Measurements from ENCODE around the gene FTO.

Gene FTO

DNA sequence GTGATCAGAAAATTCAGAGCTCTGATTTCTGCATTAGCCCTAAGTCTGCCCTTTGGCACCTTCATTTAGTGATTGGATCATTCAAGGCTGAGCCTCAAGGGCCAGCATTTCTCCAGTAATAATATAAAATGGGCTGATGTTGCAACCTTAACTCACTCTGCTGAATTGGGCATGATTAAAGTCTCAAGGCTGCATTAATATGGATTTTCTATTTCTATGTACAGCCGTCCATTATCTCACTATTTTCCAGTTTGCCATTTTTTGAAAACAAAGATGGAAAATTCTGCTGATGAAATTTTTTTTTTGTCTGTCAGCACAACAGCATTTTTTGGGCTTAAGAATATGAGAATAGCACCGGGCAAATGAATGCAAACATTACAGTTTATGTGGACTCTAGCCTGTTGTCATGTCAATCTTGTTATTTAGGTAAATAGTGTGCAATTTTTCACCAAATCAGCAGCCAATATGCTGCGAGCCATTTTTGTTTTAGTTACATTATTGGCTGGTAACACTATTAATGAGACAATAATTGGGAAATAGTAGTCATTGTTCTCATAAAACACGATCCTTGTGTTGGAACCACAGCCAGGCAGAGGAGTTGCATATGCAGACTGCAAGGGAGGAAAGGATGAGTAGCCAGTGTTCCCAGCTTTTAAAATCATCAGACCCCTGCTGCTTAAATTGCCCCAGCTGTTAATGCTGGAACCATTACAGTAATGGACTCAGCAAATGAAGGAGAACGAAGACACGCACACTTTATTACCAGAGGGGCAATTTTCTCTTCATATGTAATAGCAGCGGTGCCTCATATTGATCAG, 10.5 kb downstream of the FTO start:
- TF ChIP-seq, protein P1, sequence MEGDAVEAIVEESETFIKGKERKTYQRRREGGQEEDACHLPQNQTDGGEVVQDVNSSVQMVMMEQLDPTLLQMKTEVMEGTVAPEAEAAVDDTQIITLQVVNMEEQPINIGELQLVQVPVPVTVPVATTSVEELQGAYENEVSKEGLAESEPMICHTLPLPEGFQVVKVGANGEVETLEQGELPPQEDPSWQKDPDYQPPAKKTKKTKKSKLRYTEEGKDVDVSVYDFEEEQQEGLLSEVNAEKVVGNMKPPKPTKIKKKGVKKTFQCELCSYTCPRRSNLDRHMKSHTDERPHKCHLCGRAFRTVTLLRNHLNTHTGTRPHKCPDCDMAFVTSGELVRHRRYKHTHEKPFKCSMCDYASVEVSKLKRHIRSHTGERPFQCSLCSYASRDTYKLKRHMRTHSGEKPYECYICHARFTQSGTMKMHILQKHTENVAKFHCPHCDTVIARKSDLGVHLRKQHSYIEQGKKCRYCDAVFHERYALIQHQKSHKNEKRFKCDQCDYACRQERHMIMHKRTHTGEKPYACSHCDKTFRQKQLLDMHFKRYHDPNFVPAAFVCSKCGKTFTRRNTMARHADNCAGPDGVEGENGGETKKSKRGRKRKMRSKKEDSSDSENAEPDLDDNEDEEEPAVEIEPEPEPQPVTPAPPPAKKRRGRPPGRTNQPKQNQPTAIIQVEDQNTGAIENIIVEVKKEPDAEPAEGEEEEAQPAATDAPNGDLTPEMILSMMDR (conservative IDR thresholded peaks at IDR 0.05; ENCODE audit: low read depth): no peak
- ChIA-PET CTCF (no interaction called here), POLR2A (ENCODE audit: low non-redundant PET) (no interaction called here)
- H3K27ac ChIP-seq: no peak overlapping the region
- no peak for DNase-seq (ENCODE audit: low spot score)

DNA sequence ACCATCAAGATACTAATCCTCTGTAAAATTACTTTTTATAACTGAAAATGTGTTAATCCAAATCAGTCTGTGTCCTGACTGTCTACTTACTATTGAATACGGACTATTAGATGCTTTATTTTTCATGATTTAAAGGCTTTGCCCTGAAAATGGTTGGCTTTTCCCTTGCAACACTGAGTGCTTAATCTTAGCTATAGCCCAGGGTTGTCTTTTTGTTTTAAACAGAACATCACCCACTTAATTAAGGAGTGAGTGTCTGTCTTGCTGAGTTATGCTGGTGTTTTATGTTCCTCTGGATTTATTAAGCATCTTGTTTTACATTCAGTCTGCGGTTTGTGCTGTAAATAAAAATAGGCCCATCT, 11.0 kb downstream of the FTO start:
- TF ChIP-seq, protein P1 (conservative IDR thresholded peaks at IDR 0.05; ENCODE audit: low read depth): no peak
- ChIA-PET POLR2A (ENCODE audit: low non-redundant PET) (no interaction called here), CTCF (no interaction called here)
- DNase-seq (ENCODE audit: low spot score): no peak
- H3K27ac ChIP-seq: no peak overlapping the region

DNA sequence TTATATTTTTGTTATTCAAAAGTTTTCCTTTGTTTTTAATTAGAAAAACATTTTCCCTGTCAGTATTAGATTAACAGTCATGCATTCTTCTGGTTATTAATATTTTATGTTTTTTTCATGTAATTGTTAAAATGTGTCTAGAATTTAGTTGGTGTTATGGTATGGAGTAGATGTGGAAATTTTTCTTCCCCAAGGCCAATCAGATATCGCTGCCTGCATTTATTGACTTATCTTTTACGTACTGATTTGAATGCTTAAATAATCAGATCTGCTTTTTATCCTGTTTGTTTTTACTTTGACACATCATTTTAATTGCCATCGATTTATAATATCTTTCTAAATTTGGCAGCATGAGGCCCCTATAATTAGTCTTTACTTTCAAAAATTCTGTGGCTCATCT, 13.6 kb downstream of the FTO start:
- H3K27ac ChIP-seq: no peak overlapping the region
- TF ChIP-seq, protein P1 (conservative IDR thresholded peaks at IDR 0.05; ENCODE audit: low read depth): no peak
- ChIA-PET CTCF (no interaction called here), POLR2A (ENCODE audit: low non-redundant PET) (no interaction called here)
- DNase-seq (ENCODE audit: low spot score): no peak

DNA sequence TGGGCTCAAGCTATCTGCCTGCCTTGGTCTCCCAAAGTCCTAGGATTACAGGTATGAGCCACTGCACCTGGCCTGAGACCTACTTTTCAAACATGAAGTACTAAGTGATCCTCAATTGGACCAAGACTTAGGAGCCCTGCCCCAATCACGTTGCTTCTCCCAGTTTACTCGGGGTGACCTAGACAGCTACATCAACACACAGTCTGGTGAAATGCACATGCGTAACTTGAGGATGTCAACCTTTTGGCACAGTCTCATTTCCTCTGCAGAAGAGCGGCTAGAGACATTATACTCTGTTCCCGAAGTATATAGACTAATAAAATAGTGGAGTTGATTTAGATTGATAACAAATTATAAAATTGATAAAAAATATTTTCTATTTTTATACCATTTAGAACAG, 17.1 kb downstream of the FTO start:
- H3K27ac ChIP-seq: no peak overlapping the region
- ChIA-PET CTCF (no interaction called here), POLR2A (ENCODE audit: low non-redundant PET) (no interaction called here)

DNA sequence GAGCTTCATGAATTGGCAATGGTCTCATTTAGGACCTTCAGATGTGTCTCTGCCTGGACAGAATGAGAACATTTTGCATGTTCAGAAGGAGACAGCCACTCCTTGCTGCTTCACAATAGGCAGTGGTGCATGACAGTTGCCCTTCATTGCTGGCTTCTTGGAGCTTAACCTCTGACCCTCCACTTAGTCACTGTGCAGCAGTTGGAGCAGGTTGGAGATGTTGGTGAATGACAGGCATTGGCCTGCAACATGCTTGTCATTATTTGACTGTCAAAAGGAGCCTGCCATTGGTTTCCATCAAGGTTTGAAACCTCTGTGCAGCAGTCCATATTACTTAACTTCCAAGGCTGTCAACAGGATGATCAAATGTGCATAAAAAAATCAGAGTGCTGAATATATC, 22.7 kb downstream of the FTO start:
- DNase-seq (ENCODE audit: low spot score): peak; percentile 43
- TF ChIP-seq, protein P1 (conservative IDR thresholded peaks at IDR 0.05; ENCODE audit: low read depth): no peak
- H3K27ac ChIP-seq: no peak overlapping the region
- POLR2A ChIA-PET (ENCODE audit: low non-redundant PET): no interaction called here
- CTCF ChIA-PET: no interaction called here

More for the DNA sequence above, 17.1 kb downstream of the FTO start:
- no peak for DNase-seq (ENCODE audit: low spot score)
- TF ChIP-seq, protein P1 (conservative IDR thresholded peaks at IDR 0.05; ENCODE audit: low read depth): no peak

DNA sequence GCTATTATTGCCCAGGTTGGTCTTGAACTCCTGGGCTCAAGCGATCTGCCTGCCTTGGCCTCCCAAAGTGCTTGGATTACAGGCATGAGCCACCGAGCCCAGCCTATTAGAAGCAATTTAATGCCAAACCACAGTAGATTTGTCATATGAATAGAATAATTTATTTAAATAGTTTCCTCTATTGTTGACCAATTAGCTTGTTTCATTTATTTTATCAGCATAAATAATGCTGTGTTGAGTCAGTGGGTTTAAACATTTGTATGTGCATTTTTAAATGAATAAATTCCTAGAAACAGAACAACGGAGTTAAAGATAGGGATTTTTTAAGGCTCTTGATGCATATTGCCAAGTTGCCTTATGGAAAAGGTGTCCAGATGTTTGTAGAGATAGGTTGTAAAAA, 26.7 kb downstream of the FTO start:
- H3K27ac ChIP-seq: no peak overlapping the region
- POLR2A ChIA-PET (ENCODE audit: low non-redundant PET): no interaction called here
- TF ChIP-seq, protein P1 (conservative IDR thresholded peaks at IDR 0.05; ENCODE audit: low read depth): no peak
- CTCF ChIA-PET: no interaction called here
- no peak for DNase-seq (ENCODE audit: low spot score)

Data from RWPE1 (cell line).